HCT116 (cell line): Measurements from ENCODE around the gene TBCCD1. TPM values are rescaled to one million over a fixed set of nuclear protein-coding genes. Genes with fewer than 3 reads are reported as not detected.

Source experiments
- ATAC-seq: fragments of 200-7000 bp; cut with Tn5 transposase; 2 replicates; pipeline ENCODE4 v1.9.1; 2020; ENCODE audit warnings: mild to moderate bottlenecking, moderate library complexity
- BruUV-seq: library from RNA; stranded (reverse); fragments of 400-500 nt; replicated peaks from 2 replicates; lab custom pipeline; 2021; lab: Mats Ljungman, UMichigan
- CTCF ChIA-PET: fragments of 300-600 bp; sonication (Branson Sonifier 250); formaldehyde crosslinking; loops from one replicate; lab custom pipeline; 2021; ENCODE audit warnings: antibody characterized with exemption; lab: Charles Lee
- POLR2A ChIA-PET: fragments of 300-600, 350-600 bp; sonication (Branson Sonifier 250); formaldehyde crosslinking; loops from one replicate; lab custom pipeline; 2021; ENCODE audit warnings: antibody characterized with exemption; lab: Charles Lee
- RAD21 ChIA-PET, 2 experiments: fragments of 300-600 bp; sonication (Branson Sonifier 250); formaldehyde crosslinking; loops; one replicate each; lab custom pipeline; 2023; ENCODE audit warnings: low total read pairs in 2 of 2; ENCODE audit not compliant: uncharacterized antibody in 2 of 2, unreplicated experiment in 2 of 2, low non-redundant PET in 1 of 2; lab: Charles Lee
- DNase-seq: peaks from one replicate; pipeline ENCODE4 v3.0.0-alpha.2; 2010; ENCODE audit warnings: low read depth, low spot score
- H2AFZ ChIP-seq: fragments of 200-600 bp; shearing (Covaris generic), sonication (generic); 2 replicates; pipeline ENCODE4 v1.6.1; 2017; ENCODE audit warnings: low read depth, mixed run types, mixed read lengths, antibody characterized with exemption, low read length; ENCODE audit not compliant: poor library complexity, severe bottlenecking
- H3K27ac ChIP-seq: 2 replicates; pipeline ENCODE4 v1.5.1; 2012; ENCODE audit warnings: low read depth, low read length
- H3K27me3 ChIP-seq: fragments of 200-600 bp; sonication (generic); 2 replicates; pipeline ENCODE4 v1.6.1; 2016; ENCODE audit warnings: mixed run types, low read length, mixed read lengths; ENCODE audit not compliant: insufficient read depth
- H3K36me3 ChIP-seq, 2 experiments: fragments of 200-500 bp in 1 of 2; fragments of 200-600 bp in 1 of 2; sonication (Bioruptor generic) in 1 of 2; sonication (generic) in 1 of 2; 2 replicates each; pipeline versions ENCODE4 v1.5.1 to v1.6.1; 2014 to 2016; ENCODE audit warnings: low read length in 2 of 2, inconsistent platforms in 1 of 2, mixed read lengths in 1 of 2, mixed run types in 1 of 2; ENCODE audit not compliant: insufficient read depth in 2 of 2, control insufficient read depth in 1 of 2
- H3K4me1 ChIP-seq, 2 experiments: fragments of 200-600 bp in 1 of 2; sonication (generic) in 1 of 2; 2 replicates each; pipeline versions ENCODE4 v1.5.1 to v1.6.1; 2012 to 2017; ENCODE audit warnings: low read length in 2 of 2, inconsistent platforms in 1 of 2, mild to moderate bottlenecking in 1 of 2, mixed read lengths in 1 of 2, mixed run types in 1 of 2, moderate library complexity in 1 of 2; ENCODE audit not compliant: insufficient read depth in 2 of 2, control insufficient read depth in 1 of 2
- H3K4me2 ChIP-seq: fragments of 200-600 bp; sonication (generic); 2 replicates; pipeline ENCODE4 v1.6.1; 2017; ENCODE audit warnings: mixed run types, low read length, mixed read lengths
- H3K4me3 ChIP-seq, 2 experiments: fragments of 200-600 bp in 1 of 2; sonication (generic) in 1 of 2; replicated peaks in 1 of 2; 2 replicates each; pipeline ENCODE4 v1.5.1; 2011 to 2016; ENCODE audit warnings: low read length in 2 of 2, control low read depth in 1 of 2, low read depth in 1 of 2, mild to moderate bottlenecking in 1 of 2, mixed read lengths in 1 of 2, mixed run types in 1 of 2
- H3K79me2 ChIP-seq: fragments of 200-600 bp; sonication (generic); 2 replicates; pipeline ENCODE4 v1.6.1; 2017; ENCODE audit warnings: mild to moderate bottlenecking, mixed run types, low read length, moderate library complexity, mixed read lengths; ENCODE audit not compliant: insufficient read depth
- H3K9ac ChIP-seq: fragments of 200-600 bp; sonication (generic); 2 replicates; pipeline ENCODE4 v1.6.1; 2016; ENCODE audit warnings: low read length, mixed read lengths
- H3K9me2 ChIP-seq: fragments of 200-600 bp; sonication (generic), shearing (Covaris generic); 2 replicates; pipeline ENCODE4 v1.6.1; 2017; ENCODE audit warnings: mixed run types, mild to moderate bottlenecking, moderate library complexity; ENCODE audit not compliant: insufficient read depth
- H3K9me3 ChIP-seq, 2 experiments: fragments of 200-500 bp in 1 of 2; fragments of 200-600 bp in 1 of 2; sonication (Bioruptor generic) in 1 of 2; sonication (generic) in 1 of 2; 2 replicates each; pipeline ENCODE4 v1.6.1; 2014 to 2017; ENCODE audit warnings: low read length in 2 of 2, mixed read lengths in 2 of 2, inconsistent platforms in 1 of 2, low read depth in 1 of 2, mild to moderate bottlenecking in 1 of 2, mixed run types in 1 of 2, moderate library complexity in 1 of 2; ENCODE audit not compliant: control insufficient read depth in 1 of 2, insufficient read depth in 1 of 2
- H4K20me1 ChIP-seq: fragments of 200-600 bp; sonication (generic), shearing (Covaris generic); 2 replicates; pipeline ENCODE4 v1.6.1; 2017; ENCODE audit warnings: mixed run types, mild to moderate bottlenecking, moderate library complexity; ENCODE audit not compliant: insufficient read depth
- EGR1 ChIP-seq: IDR thresholded peaks from 2 replicates; pipeline ENCODE4 v1.6.1; 2012; ENCODE audit warnings: low read depth
- ELF1 ChIP-seq: IDR thresholded peaks from 2 replicates; pipeline ENCODE4 v1.6.1; 2012; ENCODE audit warnings: low read depth, borderline replicate concordance
- MAX ChIP-seq: IDR thresholded peaks from 2 replicates; pipeline ENCODE4 v1.6.1; 2012
- RAD21 ChIP-seq: IDR thresholded peaks from 2 replicates; pipeline ENCODE4 v1.6.1; 2012; ENCODE audit warnings: low read depth, mild to moderate bottlenecking
- REST ChIP-seq: IDR thresholded peaks from 2 replicates; pipeline ENCODE4 v1.6.1; 2012; ENCODE audit warnings: low read depth
- intact Hi-C: fragments of 100-400 bp; cut with micrococcal nuclease; formaldehyde crosslinking; loops from 2 replicates; pipeline ENCODE4 v1.10.0; 2022
- total RNA-seq: library from RNA; stranded (reverse); gene quantifications from one replicate; pipeline ENCODE4 v1.2.1, GENCODE V29; 2021; ENCODE audit not compliant: unreplicated experiment

The TBCCD1 gene
- total RNA-seq, 1 experiment from 2014 or later = 16.8 TPM

DNA sequence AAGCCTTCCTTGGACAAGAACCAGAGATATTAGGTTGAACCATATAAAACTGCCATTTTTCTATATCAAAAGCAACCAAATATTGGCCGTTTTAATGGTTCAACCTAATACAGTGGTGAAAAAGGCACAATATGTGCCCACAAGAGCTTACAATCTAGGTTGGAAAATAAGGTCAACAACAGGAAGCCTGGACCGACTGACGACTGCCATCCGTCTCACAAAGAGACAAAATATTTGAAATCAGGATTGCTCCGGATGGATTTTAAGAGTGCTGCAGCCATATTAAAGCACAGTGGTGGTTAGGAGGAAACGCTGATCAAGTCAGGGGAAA, 47.1 kb upstream of the TBCCD1 start:
- no peak overlapping the region for H3K27ac ChIP-seq
- H3K27me3 ChIP-seq = no peaks in the 10 kb centered on the region
- ChIA-PET POLR2A (interaction anchor here (1.1 to 1.6 kb wide), 2 partner anchors 140 to 208 kb away, joined by 3 read pairs; no protein-coding TSS in a partner anchor), CTCF (interaction anchor here (0.6 to 8.4 kb wide), 17 partner anchors 9 to 671 kb away, joined by 3 to 64 read pairs (median 5); no protein-coding TSS in a partner anchor), RAD21 (interaction anchor here (0.7 to 1.4 kb wide), 3 partner anchors 30 to 207 kb away, joined by 3 to 5 read pairs (median 5); no protein-coding TSS in a partner anchor)
- no peaks in the 10 kb centered on the region for H3K79me2 ChIP-seq
- no peak overlapping the region for H3K9ac ChIP-seq
- intact Hi-C loops = loop anchor here (1.0 kb wide), 1 partner anchor 207 kb away; no protein-coding TSS in a partner anchor
- no TSS peak for BruUV-seq
- no peaks in the 10 kb centered on the region for H3K9me3 ChIP-seq
- no peaks in the 10 kb centered on the region for H4K20me1 ChIP-seq
- H3K4me1 ChIP-seq = peaks cover 2 to 21% of the 10 kb centered on the region in 2 experiments; a peak in 2 of 4 replicates
- peak overlapping the region; percentile 100 for H2AFZ ChIP-seq
- no peaks in the 10 kb centered on the region for H3K9me2 ChIP-seq
- ATAC-seq = no peak
- peak overlapping the region; percentile 55; the same call in 1 of the 2 replicates for H3K4me2 ChIP-seq
- H3K4me3 ChIP-seq = no peak overlapping the region
- DNase-seq = no peak
- no peak for TF ChIP-seq EGR1
- TF ChIP-seq RAD21 = no peak
- no peak for TF ChIP-seq ELF1
- no peak for TF ChIP-seq REST
- TF ChIP-seq MAX = no peak
- TF ChIP-seq, all 23 proteins: peak for 0
- no peaks in the 10 kb centered on the region for H3K36me3 ChIP-seq
